CD4-positive, alpha-beta T cell (primary cell): ENCODE results near the gene CYS1. TPM values are rescaled to one million over a fixed set of nuclear protein-coding genes. Genes with fewer than 3 reads are reported as not detected.

Experiments used
- ATAC-seq: fragments of 200-7000 bp; cut with Tn5 transposase; one replicate; pipeline ENCODE4 v1.10.0; 2022; ENCODE audit warnings: mild to moderate bottlenecking; ENCODE audit not compliant: poor library complexity
- CTCF ChIA-PET: fragments of 350-600 bp; sonication (Branson Sonifier 250); formaldehyde crosslinking; loops from one replicate; lab custom pipeline; 2021; ENCODE audit warnings: antibody characterized with exemption, inconsistent platforms; lab: Charles Lee
- POLR2A ChIA-PET: fragments of 350-600 bp; sonication (Branson Sonifier 250); formaldehyde crosslinking; loops from one replicate; lab custom pipeline; 2021; ENCODE audit warnings: antibody characterized with exemption, inconsistent platforms; lab: Charles Lee
- DNase-seq, 14 experiments: peaks; one replicate each; pipeline ENCODE4 v3.0.0-alpha.2; 2013 to 2020; ENCODE audit warnings: mixed read lengths in 2 of 14
- H3K27ac ChIP-seq, 2 donors: one replicate each; pipeline versions ENCODE4 v1.5.1 to v1.7.0; 2013; ENCODE audit warnings: low read length in 2 of 2, low read depth in 1 of 2, mild to moderate bottlenecking in 1 of 2
- H3K27me3 ChIP-seq, 2 experiments: 1 replicate in 1 of 2; 2 replicates in 1 of 2; pipeline versions ENCODE4 v1.6.1 to v1.7.0; 2013; ENCODE audit warnings: low read length in 2 of 2, control low read depth in 1 of 2, mild to moderate bottlenecking in 1 of 2, moderate library complexity in 1 of 2; ENCODE audit not compliant: insufficient read depth in 2 of 2, control insufficient read depth in 1 of 2
- H3K36me3 ChIP-seq: one replicate; pipeline ENCODE4 v1.6.1; 2013; ENCODE audit warnings: low read length, control low read depth; ENCODE audit not compliant: insufficient read depth
- H3K4me1 ChIP-seq: one replicate; pipeline ENCODE4 v1.6.1; 2013; ENCODE audit warnings: low read length, control low read depth; ENCODE audit not compliant: insufficient read depth
- H3K4me3 ChIP-seq: one replicate; pipeline ENCODE4 v1.5.1; 2013; ENCODE audit warnings: mild to moderate bottlenecking, low read length, moderate library complexity
- H3K9me3 ChIP-seq, 2 experiments: 1 replicate in 1 of 2; 2 replicates in 1 of 2; pipeline versions ENCODE4 v1.6.1 to v1.7.0; 2013; ENCODE audit warnings: low read length in 2 of 2, mild to moderate bottlenecking in 2 of 2, control low read depth in 1 of 2, moderate library complexity in 1 of 2; ENCODE audit not compliant: control insufficient read depth in 1 of 2, insufficient read depth in 1 of 2
- H3K27ac Mint-ChIP-seq: one replicate; pipeline ENCODE4 v1.8.0; 2020; ENCODE audit warnings: mixed read lengths
- H3K27me3 Mint-ChIP-seq: one replicate; pipeline ENCODE4 v1.8.0; 2021; ENCODE audit warnings: mixed read lengths
- H3K36me3 Mint-ChIP-seq: one replicate; pipeline ENCODE4 v1.8.0; 2021; ENCODE audit warnings: low read depth, mixed read lengths
- H3K4me1 Mint-ChIP-seq: one replicate; pipeline ENCODE4 v1.8.0; 2021; ENCODE audit warnings: low read depth, mixed read lengths
- H3K4me3 Mint-ChIP-seq: one replicate; pipeline ENCODE4 v1.8.0; 2020; ENCODE audit warnings: mild to moderate bottlenecking, mixed read lengths
- H3K9me3 Mint-ChIP-seq: one replicate; pipeline ENCODE4 v1.8.0; 2020; ENCODE audit warnings: mixed read lengths
- CTCF ChIP-seq: fragments of 200-600 bp; IDR thresholded peaks from one replicate; pipeline ENCODE4 v1.8.0; 2022; ENCODE audit warnings: antibody characterized with exemption, mild to moderate bottlenecking
- intact Hi-C, 2 experiments: fragments of 100-400 bp; cut with DNase I in 1 of 2; cut with micrococcal nuclease in 1 of 2; formaldehyde crosslinking; loops; one replicate each; pipeline versions ENCODE4 v1.15.1 to v1.9.0; 2023 to 2025; cut with DNase I, micrococcal nuclease
- total RNA-seq, 174 experiments: library from RNA in 2 of 174; stranded (reverse) in 2 of 174; gene quantifications; one replicate each; pipeline ENCODE4 v1.2.3 and lab custom pipeline; 2021 to 2026

Gene CYS1
- total RNA-seq, 2 experiments from 2014 or later: not detected

GRCh38 chr2:10079266-10079869 lies 843 bp downstream of the CYS1 start:
- Histone ChIP-seq H3K27me3 (peaks cover 60 to 77% of the 10 kb centered on the region in 2 experiments), H3K9me3 (no peaks in the 10 kb centered on the region), H3K4me1 (peaks cover 27% of the 10 kb centered on the region), H3K36me3 (no peaks in the 10 kb centered on the region), H3K27ac (no peak overlapping the region), H3K4me3 (no peak overlapping the region)
- DNase-seq (peak in 3 of 14 experiments; percentile 14 to 43 (median 40)), ATAC-seq (peak; percentile 49)
- ChIA-PET CTCF (interaction anchor here (0.6 kb wide), 1 partner anchor 12 kb away, joined by 4 read pairs; no protein-coding TSS in a partner anchor), POLR2A (no interaction called here)
- no peaks in the 10 kb centered on the region for H3K9me3 Mint-ChIP-seq
- no peak for TF ChIP-seq CTCF
- no peak overlapping the region for H3K27ac Mint-ChIP-seq
- peak overlapping the region; percentile 73 for H3K4me3 Mint-ChIP-seq
- intact Hi-C loops: loop anchor here (5.0 to 10.0 kb wide), 2 partner anchors 38 to 325 kb away; no protein-coding TSS in a partner anchor
- no peaks in the 10 kb centered on the region for H3K36me3 Mint-ChIP-seq
- peaks cover 76% of the 10 kb centered on the region for H3K27me3 Mint-ChIP-seq
- H3K4me1 Mint-ChIP-seq: peaks cover 13% of the 10 kb centered on the region

- H3K9me3 ChIP-seq: no peaks in the 10 kb centered on the region
- H3K27me3 Mint-ChIP-seq: peaks cover 76% of the 10 kb centered on the region
- H3K27me3 ChIP-seq: peaks cover 57 to 77% of the 10 kb centered on the region in 2 experiments
- H3K4me3 Mint-ChIP-seq: peak overlapping the region; percentile 73
- H3K36me3 ChIP-seq: no peaks in the 10 kb centered on the region
- peaks cover 13% of the 10 kb centered on the region for H3K4me1 Mint-ChIP-seq
- POLR2A ChIA-PET: no interaction called here
- H3K4me3 ChIP-seq: no peak overlapping the region
- TF ChIP-seq CTCF: no peak
- DNase-seq (no peak), ATAC-seq (no peak)
- CTCF ChIA-PET: interaction anchor here (0.6 kb wide), 1 partner anchor 11 kb away, joined by 4 read pairs; no protein-coding TSS in a partner anchor
- H3K27ac Mint-ChIP-seq: no peak overlapping the region
- H3K9me3 Mint-ChIP-seq: no peaks in the 10 kb centered on the region
- no peak overlapping the region for H3K27ac ChIP-seq
- H3K36me3 Mint-ChIP-seq: no peaks in the 10 kb centered on the region
- peaks cover 27% of the 10 kb centered on the region for H3K4me1 ChIP-seq
- intact Hi-C loops: loop anchor here (5.0 to 10.0 kb wide), 2 partner anchors 39 to 326 kb away; no protein-coding TSS in a partner anchor
Measured at GRCh38 chr2:10078704-10079265, 1.4 kb downstream of the CYS1 start.

GRCh38 chr2:10078001-10078400 lies 2.2 kb downstream of the CYS1 start:
- H3K4me1 ChIP-seq: peaks cover 27% of the 10 kb centered on the region
- H3K4me3 ChIP-seq: no peak overlapping the region
- intact Hi-C loops: loop anchor here (5.0 to 10.0 kb wide), 2 partner anchors 39 to 327 kb away; no protein-coding TSS in a partner anchor
- TF ChIP-seq CTCF: no peak
- ATAC-seq: no peak
- no peak overlapping the region for H3K27ac ChIP-seq
- Mint-ChIP-seq H3K9me3 (no peaks in the 10 kb centered on the region), H3K4me1 (peaks cover 13% of the 10 kb centered on the region), H3K27ac (no peak overlapping the region), H3K27me3 (peaks cover 73% of the 10 kb centered on the region), H3K4me3 (peak overlapping the region; percentile 49), H3K36me3 (no peaks in the 10 kb centered on the region)
- no peak for DNase-seq
- H3K27me3 ChIP-seq: peaks cover 55 to 76% of the 10 kb centered on the region in 2 experiments
- no peaks in the 10 kb centered on the region for H3K9me3 ChIP-seq
- ChIA-PET POLR2A (no interaction called here), CTCF (interaction anchor here (1.5 kb wide), 1 partner anchor 19 kb away, joined by 4 read pairs; no protein-coding TSS in a partner anchor)
- H3K36me3 ChIP-seq: no peaks in the 10 kb centered on the region
